ENCODE results near the gene SBF2.

SBF2 gene

GRCh38 chr11:9821008-9821752, 472.8 kb downstream of the SBF2 start:
- Histone ChIP-seq H3K27ac (ENCODE audit: low read depth, low read length) (no peak overlapping the region), H3K9me3 (ENCODE audit: control insufficient read depth, insufficient read depth, low read length) (no peaks in the 10 kb centered on the region), H3K4me2 (ENCODE audit: low read length) (no peak overlapping the region)

GRCh38 chr11:9820260-9820659, 473.8 kb downstream of the SBF2 start:
- Histone ChIP-seq H3K36me3 (ENCODE audit: control insufficient read depth, low read length) (no peaks in the 10 kb centered on the region), H3K79me2 (ENCODE audit: control insufficient read depth, low read length) (no peaks in the 10 kb centered on the region), H3K4me1 (ENCODE audit: control insufficient read depth, low read length) (no peaks in the 10 kb centered on the region), H3K9me2 (replicated peaks; ENCODE audit: control insufficient read depth, low read length) (no peaks in the 10 kb centered on the region), H3K4me3 (ENCODE audit: low read length) (no peak overlapping the region), H3F3A (ENCODE audit: control insufficient read depth, insufficient read depth) (no peaks in the 10 kb centered on the region), H3K9me3 (ENCODE audit: control insufficient read depth, insufficient read depth, low read length) (no peaks in the 10 kb centered on the region), H3K4me2 (ENCODE audit: low read length) (no peak overlapping the region), H4K20me1 (ENCODE audit: control insufficient read depth, insufficient read depth, low read depth, low read length) (no peaks in the 10 kb centered on the region), H3K27ac (ENCODE audit: low read depth, low read length) (no peak overlapping the region), H3K27me3 (ENCODE audit: control insufficient read depth, low read length) (no peaks in the 10 kb centered on the region)
- TF ChIP-seq CTCF (IDR thresholded peaks at IDR 0.05; ENCODE audit: low read depth, low read length, poor library complexity, severe bottlenecking) (no peak), EZH2phosphoT487 (IDR thresholded peaks at IDR 0.05; ENCODE audit: borderline replicate concordance, low read length) (no peak)

More at GRCh38 chr11:9821008-9821752, 472.8 kb downstream of the SBF2 start:
- no peaks in the 10 kb centered on the region for H3K9me2 ChIP-seq (replicated peaks; ENCODE audit: control insufficient read depth, low read length)
- H4K20me1 ChIP-seq (ENCODE audit: control insufficient read depth, insufficient read depth, low read depth, low read length), result no peaks in the 10 kb centered on the region
- TF ChIP-seq EZH2phosphoT487 (IDR thresholded peaks at IDR 0.05; ENCODE audit: borderline replicate concordance, low read length), result no peak
- no peak for TF ChIP-seq CTCF (IDR thresholded peaks at IDR 0.05; ENCODE audit: low read depth, low read length, poor library complexity, severe bottlenecking)
- H3K36me3 ChIP-seq (ENCODE audit: control insufficient read depth, low read length), result no peaks in the 10 kb centered on the region
- H3K27me3 ChIP-seq (ENCODE audit: control insufficient read depth, low read length), result no peaks in the 10 kb centered on the region
- no peaks in the 10 kb centered on the region for H3K4me1 ChIP-seq (ENCODE audit: control insufficient read depth, low read length)
- H3K79me2 ChIP-seq (ENCODE audit: control insufficient read depth, low read length), result no peaks in the 10 kb centered on the region
- H3F3A ChIP-seq (ENCODE audit: control insufficient read depth, insufficient read depth), result no peaks in the 10 kb centered on the region
- H3K4me3 ChIP-seq (ENCODE audit: low read length), result no peak overlapping the region

- H3K9me3 ChIP-seq (ENCODE audit: control insufficient read depth, insufficient read depth, low read length), result no peaks in the 10 kb centered on the region
- H3F3A ChIP-seq (ENCODE audit: control insufficient read depth, insufficient read depth), result no peaks in the 10 kb centered on the region
- no peaks in the 10 kb centered on the region for H3K9me2 ChIP-seq (replicated peaks; ENCODE audit: control insufficient read depth, low read length)
- H4K20me1 ChIP-seq (ENCODE audit: control insufficient read depth, insufficient read depth, low read depth, low read length), result no peaks in the 10 kb centered on the region
- no peaks in the 10 kb centered on the region for H3K79me2 ChIP-seq (ENCODE audit: control insufficient read depth, low read length)
- no peaks in the 10 kb centered on the region for H3K4me1 ChIP-seq (ENCODE audit: control insufficient read depth, low read length)
- H3K27ac ChIP-seq (ENCODE audit: low read depth, low read length), result no peak overlapping the region
- H3K4me2 ChIP-seq (ENCODE audit: low read length), result no peak overlapping the region
- H3K4me3 ChIP-seq (ENCODE audit: low read length), result no peak overlapping the region
- no peaks in the 10 kb centered on the region for H3K36me3 ChIP-seq (ENCODE audit: control insufficient read depth, low read length)
- TF ChIP-seq EZH2phosphoT487 (IDR thresholded peaks at IDR 0.05; ENCODE audit: borderline replicate concordance, low read length), result no peak
- TF ChIP-seq CTCF (IDR thresholded peaks at IDR 0.05; ENCODE audit: low read depth, low read length, poor library complexity, severe bottlenecking), result no peak
- no peaks in the 10 kb centered on the region for H3K27me3 ChIP-seq (ENCODE audit: control insufficient read depth, low read length)
These were observed 476.8 kb downstream of the SBF2 start for GRCh38 chr11:9817191-9817590.
